ENCODE data around the gene MB.

- no peak for TF ChIP-seq GATA2 (IDR thresholded peaks at IDR 0.05; ENCODE audit: low read depth, low read length)
- no peak for TF ChIP-seq GATA3 (IDR thresholded peaks at IDR 0.05; ENCODE audit: low read depth, low read length)
These were observed 56.8 kb downstream of the MB start for GRCh38 chr22:35560366-35560765.

Data from SH-SY5Y (cell line).